ENCODE measurements around the gene CDK5RAP3. TPM values are rescaled to one million over a fixed set of nuclear protein-coding genes. Genes with fewer than 3 reads are reported as not detected.
A peak's percentile ranks its signal among the peaks of the same experiment; 100 is the strongest.

Gene CDK5RAP3
- polyA plus RNA-seq, 1 of the 3 experiments (the other 2 are of a cell fraction), result 208 TPM

GRCh38 chr17:47993031-47993564 is 22.2 kb downstream of the CDK5RAP3 start:
- H4K20me1 ChIP-seq (ENCODE audit: insufficient read depth), result no peaks in the 10 kb centered on the region
- CTCF ChIA-PET, result interaction anchor here (0.9 to 41.8 kb wide), 7 partner anchors 8 to 56 kb away, joined by 3 to 1752 read pairs (median 5); no protein-coding TSS in a partner anchor
- H3K4me2 ChIP-seq, result no peak overlapping the region
- POLR2A ChIA-PET, result interaction anchor here (0.6 to 5.0 kb wide), 7 partner anchors 10 to 42 kb away, joined by 3 to 44 read pairs (median 4); no protein-coding TSS in a partner anchor
- H3K9me2 ChIP-seq, result no peaks in the 10 kb centered on the region
- DNase-seq, result no peak
- H2AFZ ChIP-seq (ENCODE audit: low read depth), result no peak overlapping the region
- H3K9ac ChIP-seq, result no peak overlapping the region
- TF ChIP-seq RXRA (IDR thresholded peaks at IDR 0.05; ENCODE audit: borderline replicate concordance, low read depth), result no peak
- TF ChIP-seq POLR2AphosphoS5 (IDR thresholded peaks at IDR 0.05; ENCODE audit: low read depth, low read length), result no peak
- TF ChIP-seq ELF1 (IDR thresholded peaks at IDR 0.05), result no peak
- TF ChIP-seq CHD2 (IDR thresholded peaks at IDR 0.05; ENCODE audit: low read length, partially characterized antibody), result peak; percentile 17
- TF ChIP-seq FOSL2 (IDR thresholded peaks at IDR 0.05; ENCODE audit: borderline replicate concordance, low read depth), result no peak
- no peak for TF ChIP-seq RAD21 (IDR thresholded peaks at IDR 0.05; ENCODE audit: low read length)
- H3K79me2 ChIP-seq (ENCODE audit: insufficient read depth), result no peaks in the 10 kb centered on the region
- H3K4me3 ChIP-seq (ENCODE audit: low read depth in 2 of 2, low read length in 1 of 2), result no peak overlapping the region
- H3K27ac ChIP-seq (ENCODE audit: low read depth in 2 of 2, low read length in 1 of 2), result peak overlapping the region in 1 of 2 experiments; percentile 94; a peak in 2 of 4 replicates
- H3K27me3 ChIP-seq (ENCODE audit: insufficient read depth), result no peaks in the 10 kb centered on the region
- H3K9me3 ChIP-seq, result no peaks in the 10 kb centered on the region
- peaks cover 0 to 72% of the 10 kb centered on the region in 2 experiments; a peak in 2 of 4 replicates for H3K4me1 ChIP-seq (ENCODE audit: control insufficient read depth in 1 of 2, insufficient read depth in 2 of 2, low read depth in 1 of 2, low read length in 1 of 2)
- 75% methylated on average over 9 of the region's 9 CpGs for WGBS (ENCODE audit: low lambda C conversion rate)
- no peaks in the 10 kb centered on the region for H3F3A ChIP-seq (replicated peaks; ENCODE audit: insufficient read depth)
- H3K36me3 ChIP-seq (replicated peaks in 1 of 2; ENCODE audit: control insufficient read depth in 1 of 2, insufficient read depth in 2 of 2, low read length in 1 of 2), result no peaks in the 10 kb centered on the region

- TF ChIP-seq USF2 (IDR thresholded peaks at IDR 0.05; ENCODE audit: borderline replicate concordance, low read depth, low read length), result no peak
- TF ChIP-seq GATA2 (CRISPR knock-in tag; IDR thresholded peaks at IDR 0.05), result peak; percentile 7; the same call in 1 of the 2 replicates
- TF ChIP-seq JUND (IDR thresholded peaks at IDR 0.05), result no peak
These were observed 23.1 kb downstream of the CDK5RAP3 start for GRCh38 chr17:47993964-47994363.

GRCh38 chr17:47994724-47995123 is 23.8 kb downstream of the CDK5RAP3 start:
- 81% methylated on average over 3 of the region's 4 CpGs for WGBS (ENCODE audit: low lambda C conversion rate)
- Histone ChIP-seq H3K9ac (no peak overlapping the region), H3K4me1 (ENCODE audit: control insufficient read depth in 1 of 2, insufficient read depth in 2 of 2, low read depth in 1 of 2, low read length in 1 of 2) (peaks cover 8 to 72% of the 10 kb centered on the region in 2 experiments; a peak in 3 of 4 replicates), H4K20me1 (ENCODE audit: insufficient read depth) (no peaks in the 10 kb centered on the region), H3K4me3 (ENCODE audit: low read depth in 2 of 2, low read length in 1 of 2) (no peak overlapping the region), H3K4me2 (no peak overlapping the region), H3K27me3 (ENCODE audit: insufficient read depth) (no peaks in the 10 kb centered on the region), H3K9me3 (no peaks in the 10 kb centered on the region), H3K36me3 (replicated peaks in 1 of 2; ENCODE audit: control insufficient read depth in 1 of 2, insufficient read depth in 2 of 2, low read length in 1 of 2) (no peaks in the 10 kb centered on the region), H3K79me2 (ENCODE audit: insufficient read depth) (no peaks in the 10 kb centered on the region), H3F3A (replicated peaks; ENCODE audit: insufficient read depth) (no peaks in the 10 kb centered on the region), H3K27ac (ENCODE audit: low read depth in 2 of 2, low read length in 1 of 2) (peak overlapping the region in 1 of 2 experiments; percentile 94; a peak in 2 of 4 replicates), H3K9me2 (no peaks in the 10 kb centered on the region), H2AFZ (ENCODE audit: low read depth) (no peak overlapping the region)
- ChIA-PET CTCF (interaction anchor here (1.0 to 41.8 kb wide), 6 partner anchors 9 to 54 kb away, joined by 3 to 1752 read pairs (median 10); partner anchors contain the start of gene CDK5RAP3), POLR2A (interaction anchor here (1.5 to 5.0 kb wide), 5 partner anchors 8 to 24 kb away, joined by 4 to 44 read pairs (median 25); no protein-coding TSS in a partner anchor)
- no peak for DNase-seq
- TF ChIP-seq POLR2AphosphoS5 (IDR thresholded peaks at IDR 0.05; ENCODE audit: low read depth, low read length) (no peak), TEAD4 (IDR thresholded peaks at IDR 0.05; ENCODE audit: borderline replicate concordance, insufficient read depth) (no peak), ZBTB33 (IDR thresholded peaks at IDR 0.05; ENCODE audit: borderline replicate concordance, low read depth) (no peak), MXI1 (IDR thresholded peaks at IDR 0.05; ENCODE audit: low read depth, low read length) (no peak), SIN3A (IDR thresholded peaks at IDR 0.05; ENCODE audit: borderline replicate concordance, low read depth, low read length) (no peak), CTCF (IDR thresholded peaks at IDR 0.05) (no peak), FOXM1 (IDR thresholded peaks at IDR 0.05; ENCODE audit: low read depth) (no peak), MEF2A (IDR thresholded peaks at IDR 0.05; ENCODE audit: borderline replicate concordance, low read depth) (no peak)

More at GRCh38 chr17:47993964-47994363, 23.1 kb downstream of the CDK5RAP3 start:
- POLR2A ChIA-PET, result interaction anchor here (1.5 to 5.0 kb wide), 4 partner anchors 9 to 24 kb away, joined by 4 to 44 read pairs (median 26); no protein-coding TSS in a partner anchor
- H3K4me2 ChIP-seq, result no peak overlapping the region
- peaks cover under 1 to 69% of the 10 kb centered on the region in 2 experiments; a peak in 2 of 4 replicates for H3K4me1 ChIP-seq (ENCODE audit: control insufficient read depth in 1 of 2, insufficient read depth in 2 of 2, low read depth in 1 of 2, low read length in 1 of 2)
- no peak overlapping the region for H2AFZ ChIP-seq (ENCODE audit: low read depth)
- no peaks in the 10 kb centered on the region for H3K36me3 ChIP-seq (replicated peaks in 1 of 2; ENCODE audit: control insufficient read depth in 1 of 2, insufficient read depth in 2 of 2, low read length in 1 of 2)
- CTCF ChIA-PET, result interaction anchor here (0.9 to 41.8 kb wide), 8 partner anchors 9 to 55 kb away, joined by 3 to 1752 read pairs (median 4); partner anchors contain the start of gene CDK5RAP3
- H3K9me3 ChIP-seq, result no peaks in the 10 kb centered on the region
- WGBS (ENCODE audit: low lambda C conversion rate), result 86% methylated on average over 5 of the region's 5 CpGs
- H3K9ac ChIP-seq, result no peak overlapping the region
- no peaks in the 10 kb centered on the region for H3F3A ChIP-seq (replicated peaks; ENCODE audit: insufficient read depth)
- H3K79me2 ChIP-seq (ENCODE audit: insufficient read depth), result no peaks in the 10 kb centered on the region
- H3K9me2 ChIP-seq, result no peaks in the 10 kb centered on the region
- no peaks in the 10 kb centered on the region for H4K20me1 ChIP-seq (ENCODE audit: insufficient read depth)
- no peaks in the 10 kb centered on the region for H3K27me3 ChIP-seq (ENCODE audit: insufficient read depth)
- no peak overlapping the region for H3K4me3 ChIP-seq (ENCODE audit: low read depth in 2 of 2, low read length in 1 of 2)
- peak overlapping the region in 1 of 2 experiments; percentile 94; a peak in 2 of 4 replicates for H3K27ac ChIP-seq (ENCODE audit: low read depth in 2 of 2, low read length in 1 of 2)
- DNase-seq, result no peak

Data from SK-N-SH (cell line).